Fibroblast of lung (primary cell): ENCODE measurements around the gene SERF2.

Source experiments
- EZH2 ChIP-seq: IDR thresholded peaks from 2 replicates; pipeline ENCODE4 v1.5.1; 2012; ENCODE audit warnings: low read length, control low read depth, mild to moderate bottlenecking; ENCODE audit errors: missing control alignments
- TF ChIP-seq, protein P1 (sequence below), 2 donors: IDR thresholded peaks in 1 of 2; conservative IDR thresholded peaks in 1 of 2; 1 replicate in 1 of 2; 2 replicates in 1 of 2; pipeline ENCODE4 v1.5.1; 2011 to 2012; ENCODE audit warnings: low read length in 2 of 2, control low read depth in 1 of 2, inconsistent platforms in 1 of 2, low read depth in 1 of 2, mild to moderate bottlenecking in 1 of 2

DNA sequence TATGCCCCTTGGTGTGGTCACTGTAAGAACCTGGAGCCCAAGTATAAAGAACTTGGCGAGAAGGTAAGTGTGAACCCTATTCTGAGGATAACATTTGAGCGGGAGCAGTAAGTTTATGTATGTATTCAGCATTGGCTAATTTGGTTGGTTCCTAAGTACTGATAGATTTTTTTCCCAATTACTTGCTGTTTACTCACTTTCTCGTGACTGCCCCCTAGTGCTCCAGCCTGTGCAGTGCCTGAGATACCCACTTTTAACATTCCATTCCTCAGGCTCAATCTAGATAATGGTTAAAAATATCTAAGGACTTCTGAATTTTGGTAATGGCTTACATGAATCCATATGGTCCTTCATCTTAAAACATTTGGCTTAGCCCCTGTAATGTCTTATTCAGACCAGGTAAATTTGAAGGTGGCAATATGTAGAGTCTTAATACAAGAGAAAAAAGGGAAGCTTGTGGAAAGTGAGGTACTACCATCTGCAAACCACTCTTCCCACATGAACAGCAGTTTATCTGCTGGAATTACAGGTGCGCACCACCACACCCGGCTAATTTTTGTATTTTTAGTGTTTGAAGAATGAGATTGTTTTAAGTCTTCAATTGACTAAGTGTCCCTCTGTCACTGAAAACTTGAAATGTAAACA is 22.4 kb upstream of the SERF2 start:
- TF ChIP-seq, protein P1, sequence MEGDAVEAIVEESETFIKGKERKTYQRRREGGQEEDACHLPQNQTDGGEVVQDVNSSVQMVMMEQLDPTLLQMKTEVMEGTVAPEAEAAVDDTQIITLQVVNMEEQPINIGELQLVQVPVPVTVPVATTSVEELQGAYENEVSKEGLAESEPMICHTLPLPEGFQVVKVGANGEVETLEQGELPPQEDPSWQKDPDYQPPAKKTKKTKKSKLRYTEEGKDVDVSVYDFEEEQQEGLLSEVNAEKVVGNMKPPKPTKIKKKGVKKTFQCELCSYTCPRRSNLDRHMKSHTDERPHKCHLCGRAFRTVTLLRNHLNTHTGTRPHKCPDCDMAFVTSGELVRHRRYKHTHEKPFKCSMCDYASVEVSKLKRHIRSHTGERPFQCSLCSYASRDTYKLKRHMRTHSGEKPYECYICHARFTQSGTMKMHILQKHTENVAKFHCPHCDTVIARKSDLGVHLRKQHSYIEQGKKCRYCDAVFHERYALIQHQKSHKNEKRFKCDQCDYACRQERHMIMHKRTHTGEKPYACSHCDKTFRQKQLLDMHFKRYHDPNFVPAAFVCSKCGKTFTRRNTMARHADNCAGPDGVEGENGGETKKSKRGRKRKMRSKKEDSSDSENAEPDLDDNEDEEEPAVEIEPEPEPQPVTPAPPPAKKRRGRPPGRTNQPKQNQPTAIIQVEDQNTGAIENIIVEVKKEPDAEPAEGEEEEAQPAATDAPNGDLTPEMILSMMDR (conservative IDR thresholded peaks at IDR 0.05 in 1 of 2, IDR thresholded peaks at IDR 0.05 in 1 of 2; ENCODE audit: low read depth in 1 of 2, low read length in 2 of 2), result peak; percentile 84 to 96
- no peak for TF ChIP-seq EZH2
